ENCODE results near the gene PRR13. TPM values are rescaled to one million over a fixed set of nuclear protein-coding genes. Genes with fewer than 3 reads are reported as not detected.
A peak's percentile ranks its signal among the peaks of the same experiment; 100 is the strongest.

PRR13 gene
- polyA plus RNA-seq, 1 of the 3 experiments (the other 2 are of a cell fraction), result 58.5 TPM

- TF ChIP-seq, protein P1, sequence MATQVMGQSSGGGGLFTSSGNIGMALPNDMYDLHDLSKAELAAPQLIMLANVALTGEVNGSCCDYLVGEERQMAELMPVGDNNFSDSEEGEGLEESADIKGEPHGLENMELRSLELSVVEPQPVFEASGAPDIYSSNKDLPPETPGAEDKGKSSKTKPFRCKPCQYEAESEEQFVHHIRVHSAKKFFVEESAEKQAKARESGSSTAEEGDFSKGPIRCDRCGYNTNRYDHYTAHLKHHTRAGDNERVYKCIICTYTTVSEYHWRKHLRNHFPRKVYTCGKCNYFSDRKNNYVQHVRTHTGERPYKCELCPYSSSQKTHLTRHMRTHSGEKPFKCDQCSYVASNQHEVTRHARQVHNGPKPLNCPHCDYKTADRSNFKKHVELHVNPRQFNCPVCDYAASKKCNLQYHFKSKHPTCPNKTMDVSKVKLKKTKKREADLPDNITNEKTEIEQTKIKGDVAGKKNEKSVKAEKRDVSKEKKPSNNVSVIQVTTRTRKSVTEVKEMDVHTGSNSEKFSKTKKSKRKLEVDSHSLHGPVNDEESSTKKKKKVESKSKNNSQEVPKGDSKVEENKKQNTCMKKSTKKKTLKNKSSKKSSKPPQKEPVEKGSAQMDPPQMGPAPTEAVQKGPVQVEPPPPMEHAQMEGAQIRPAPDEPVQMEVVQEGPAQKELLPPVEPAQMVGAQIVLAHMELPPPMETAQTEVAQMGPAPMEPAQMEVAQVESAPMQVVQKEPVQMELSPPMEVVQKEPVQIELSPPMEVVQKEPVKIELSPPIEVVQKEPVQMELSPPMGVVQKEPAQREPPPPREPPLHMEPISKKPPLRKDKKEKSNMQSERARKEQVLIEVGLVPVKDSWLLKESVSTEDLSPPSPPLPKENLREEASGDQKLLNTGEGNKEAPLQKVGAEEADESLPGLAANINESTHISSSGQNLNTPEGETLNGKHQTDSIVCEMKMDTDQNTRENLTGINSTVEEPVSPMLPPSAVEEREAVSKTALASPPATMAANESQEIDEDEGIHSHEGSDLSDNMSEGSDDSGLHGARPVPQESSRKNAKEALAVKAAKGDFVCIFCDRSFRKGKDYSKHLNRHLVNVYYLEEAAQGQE (IDR thresholded peaks at IDR 0.05; ENCODE audit: low read depth, low read length), result no peak
- TF ChIP-seq NFIC (IDR thresholded peaks at IDR 0.05; ENCODE audit: borderline replicate concordance), result no peak
- no peak for TF ChIP-seq RAD21 (IDR thresholded peaks at IDR 0.05; ENCODE audit: low read length)
- TF ChIP-seq, protein P2, sequence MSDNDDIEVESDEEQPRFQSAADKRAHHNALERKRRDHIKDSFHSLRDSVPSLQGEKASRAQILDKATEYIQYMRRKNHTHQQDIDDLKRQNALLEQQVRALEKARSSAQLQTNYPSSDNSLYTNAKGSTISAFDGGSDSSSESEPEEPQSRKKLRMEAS (IDR thresholded peaks at IDR 0.05; ENCODE audit: low read depth), result peak; percentile 61; the same call in 1 of the 2 replicates
- TF ChIP-seq TCF12 (IDR thresholded peaks at IDR 0.05), result 0 out of 2 replicates have a peak, but pooled peaks have one; percentile 18
- TF ChIP-seq MXI1 (IDR thresholded peaks at IDR 0.05; ENCODE audit: low read depth, low read length), result peak; percentile 55; the same call in 1 of the 2 replicates
- no peak for TF ChIP-seq RFX5 (IDR thresholded peaks at IDR 0.05; ENCODE audit: low read length)
- TF ChIP-seq CTCF (IDR thresholded peaks at IDR 0.05), result no peak
- TF ChIP-seq YY1 (IDR thresholded peaks at IDR 0.05; ENCODE audit: low read depth), result peak; percentile 75
- peak; percentile 98 for TF ChIP-seq POLR2AphosphoS5 (IDR thresholded peaks at IDR 0.05; ENCODE audit: low read depth, low read length)
These were observed at the start of gene PRR13 (continued) for GRCh38 chr12:53441040-53441833.

GRCh38 chr12:53399896-53400295, 41.6 kb upstream of the PRR13 start:
- Histone ChIP-seq H3K9ac (no peak overlapping the region), H3K9me2 (no peaks in the 10 kb centered on the region), H2AFZ (ENCODE audit: low read depth) (no peak overlapping the region), H3K27ac (ENCODE audit: low read depth in 2 of 2, low read length in 1 of 2) (no peak overlapping the region), H3K4me3 (ENCODE audit: low read depth in 2 of 2, low read length in 1 of 2) (no peak overlapping the region), H3K27me3 (ENCODE audit: insufficient read depth) (no peaks in the 10 kb centered on the region), H4K20me1 (ENCODE audit: insufficient read depth) (0 out of 2 replicates have a peak, but pooled peaks cover 3% of the 10 kb centered on the region), H3K36me3 (replicated peaks in 1 of 2; ENCODE audit: control insufficient read depth in 1 of 2, insufficient read depth in 2 of 2, low read length in 1 of 2) (peaks cover 0 to 36% of the 10 kb centered on the region in 2 experiments), H3K4me1 (ENCODE audit: control insufficient read depth in 1 of 2, insufficient read depth in 2 of 2, low read depth in 1 of 2, low read length in 1 of 2) (0 out of 4 replicates have a peak, but pooled peaks cover 0 to 6% of the 10 kb centered on the region in 2 experiments), H3K9me3 (no peaks in the 10 kb centered on the region), H3K4me2 (no peak overlapping the region), H3K79me2 (ENCODE audit: insufficient read depth) (peaks cover 100% of the 10 kb centered on the region), H3F3A (replicated peaks; ENCODE audit: insufficient read depth) (peaks cover 3% of the 10 kb centered on the region)
- WGBS (ENCODE audit: low lambda C conversion rate), result 98% methylated on average over 7 of the region's 7 CpGs
- no peak for DNase-seq
- POLR2A ChIA-PET, result no interaction called here
- TF ChIP-seq JUND (IDR thresholded peaks at IDR 0.05) (no peak), YY1 (IDR thresholded peaks at IDR 0.05; ENCODE audit: low read depth) (no peak), RCOR1 (IDR thresholded peaks at IDR 0.05; ENCODE audit: low read length) (no peak), EZH2phosphoT487 (IDR thresholded peaks at IDR 0.05; ENCODE audit: borderline replicate concordance, low read depth) (no peak), CHD2 (IDR thresholded peaks at IDR 0.05; ENCODE audit: low read length, partially characterized antibody) (no peak), SIN3A (IDR thresholded peaks at IDR 0.05; ENCODE audit: borderline replicate concordance, low read depth, low read length) (no peak), MEF2A (IDR thresholded peaks at IDR 0.05; ENCODE audit: borderline replicate concordance, low read depth) (no peak), IRF3 (IDR thresholded peaks at IDR 0.05; ENCODE audit: low read depth, low read length) (no peak), GABPA (IDR thresholded peaks at IDR 0.05; ENCODE audit: low read depth) (no peak), CTCF (IDR thresholded peaks at IDR 0.05) (no peak), PBX3 (IDR thresholded peaks at IDR 0.05) (no peak), RXRA (IDR thresholded peaks at IDR 0.05; ENCODE audit: borderline replicate concordance, low read depth) (no peak), NRF1 (IDR thresholded peaks at IDR 0.05; ENCODE audit: low read depth, low read length) (no peak)
- CTCF ChIA-PET, result no interaction called here
